Measurements from ENCODE around the gene FOXS1. TPM values are rescaled to one million over a fixed set of nuclear protein-coding genes. Genes with fewer than 3 reads are reported as not detected.

FOXS1 gene
- total RNA-seq, 4 donors from 2014 or later = 0.48 to 1.3 (median 0.63) TPM; not detected in 1

DNA sequence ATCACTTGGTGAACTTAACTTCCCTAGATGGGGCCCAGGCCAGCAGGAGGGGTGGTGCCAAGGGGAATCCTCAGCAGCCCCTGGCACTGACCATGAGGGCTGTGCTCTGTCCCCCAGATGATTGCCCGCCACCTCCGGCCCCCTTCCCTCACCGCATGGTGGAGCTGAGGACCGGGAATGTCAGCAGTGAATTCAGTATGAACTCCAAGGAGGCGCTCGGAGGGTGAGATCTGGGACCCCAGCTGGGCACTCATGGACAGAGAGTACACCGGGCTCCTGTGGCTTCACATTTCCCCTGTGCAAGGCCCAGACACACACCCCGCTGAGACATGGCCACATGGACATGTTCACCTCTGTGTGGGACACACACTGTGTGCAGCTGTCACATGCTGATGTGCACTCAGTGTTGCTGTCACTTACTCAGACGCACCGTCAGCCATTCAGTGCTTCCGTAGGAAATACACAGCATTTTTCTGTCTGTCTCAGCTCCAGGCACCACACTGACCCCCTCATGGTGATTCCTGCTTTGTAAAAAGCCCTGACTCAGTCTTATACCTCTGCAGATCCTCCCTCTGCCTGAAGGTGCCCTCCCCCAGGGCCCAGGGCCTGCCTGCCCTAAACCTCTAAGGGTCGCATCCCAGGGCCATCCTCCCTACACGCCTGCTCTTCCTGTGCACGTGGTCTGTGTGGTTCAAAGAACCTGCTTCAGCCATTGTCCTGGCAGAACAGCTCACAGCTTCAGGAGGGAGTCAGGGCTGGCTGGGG is 21.9 kb downstream of the FOXS1 start:
- DNase-seq (ENCODE audit: low spot score) (no peak), ATAC-seq (ENCODE audit: low FRiP score) (no peak)
- TF ChIP-seq, protein P1, sequence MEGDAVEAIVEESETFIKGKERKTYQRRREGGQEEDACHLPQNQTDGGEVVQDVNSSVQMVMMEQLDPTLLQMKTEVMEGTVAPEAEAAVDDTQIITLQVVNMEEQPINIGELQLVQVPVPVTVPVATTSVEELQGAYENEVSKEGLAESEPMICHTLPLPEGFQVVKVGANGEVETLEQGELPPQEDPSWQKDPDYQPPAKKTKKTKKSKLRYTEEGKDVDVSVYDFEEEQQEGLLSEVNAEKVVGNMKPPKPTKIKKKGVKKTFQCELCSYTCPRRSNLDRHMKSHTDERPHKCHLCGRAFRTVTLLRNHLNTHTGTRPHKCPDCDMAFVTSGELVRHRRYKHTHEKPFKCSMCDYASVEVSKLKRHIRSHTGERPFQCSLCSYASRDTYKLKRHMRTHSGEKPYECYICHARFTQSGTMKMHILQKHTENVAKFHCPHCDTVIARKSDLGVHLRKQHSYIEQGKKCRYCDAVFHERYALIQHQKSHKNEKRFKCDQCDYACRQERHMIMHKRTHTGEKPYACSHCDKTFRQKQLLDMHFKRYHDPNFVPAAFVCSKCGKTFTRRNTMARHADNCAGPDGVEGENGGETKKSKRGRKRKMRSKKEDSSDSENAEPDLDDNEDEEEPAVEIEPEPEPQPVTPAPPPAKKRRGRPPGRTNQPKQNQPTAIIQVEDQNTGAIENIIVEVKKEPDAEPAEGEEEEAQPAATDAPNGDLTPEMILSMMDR (IDR thresholded peaks at IDR 0.05) = no peak

DNA sequence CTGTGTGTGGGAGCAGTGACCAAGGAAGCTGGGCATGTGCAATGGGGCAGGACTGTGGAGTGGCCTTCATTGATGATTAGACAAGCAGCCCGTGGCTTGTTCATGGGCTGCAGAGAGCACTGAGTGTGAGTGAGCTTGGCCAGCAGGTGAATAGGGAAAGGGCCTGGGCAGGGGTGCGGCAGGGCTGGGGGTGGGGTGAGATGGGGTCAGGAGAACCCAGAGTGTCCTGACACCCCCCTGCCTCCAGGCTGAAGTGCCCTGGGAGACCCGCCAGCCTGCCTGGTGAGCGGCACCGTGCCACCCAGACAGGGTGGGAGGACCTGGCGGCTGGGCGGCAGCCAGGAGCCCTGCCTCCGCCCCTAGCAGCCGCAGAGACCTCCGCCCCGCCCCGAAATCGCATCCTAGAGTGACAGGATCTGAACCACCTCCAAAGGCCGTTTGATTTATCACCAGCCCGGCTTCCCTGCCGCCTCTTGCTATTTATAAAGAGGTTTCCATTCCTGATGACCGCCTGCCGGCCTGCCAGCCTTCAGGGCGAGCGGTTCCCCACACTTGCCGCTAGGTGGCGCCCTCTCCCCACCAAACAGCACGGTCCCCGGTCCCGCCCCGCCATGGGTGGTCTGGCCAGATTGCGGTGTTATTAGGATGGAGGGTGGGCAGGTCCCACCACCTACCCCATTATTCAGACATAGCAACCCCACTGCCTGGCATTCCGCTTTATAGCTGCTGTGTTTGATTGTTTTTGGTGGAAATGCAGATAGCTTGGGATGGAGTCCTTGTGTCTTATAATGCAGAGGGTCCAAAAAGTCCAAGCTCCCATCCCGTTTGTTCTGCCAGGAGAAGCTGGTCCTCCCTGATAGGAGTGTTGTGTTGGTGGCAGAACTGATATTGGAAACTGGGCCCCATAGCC is 22.7 kb downstream of the FOXS1 start:
- TF ChIP-seq, protein P1 (IDR thresholded peaks at IDR 0.05) = peak in 2 of 3 donors; percentile 62 to 96
- ATAC-seq (ENCODE audit: low FRiP score) (peak; percentile 81), DNase-seq (ENCODE audit: low spot score) (peak; percentile 72)

DNA sequence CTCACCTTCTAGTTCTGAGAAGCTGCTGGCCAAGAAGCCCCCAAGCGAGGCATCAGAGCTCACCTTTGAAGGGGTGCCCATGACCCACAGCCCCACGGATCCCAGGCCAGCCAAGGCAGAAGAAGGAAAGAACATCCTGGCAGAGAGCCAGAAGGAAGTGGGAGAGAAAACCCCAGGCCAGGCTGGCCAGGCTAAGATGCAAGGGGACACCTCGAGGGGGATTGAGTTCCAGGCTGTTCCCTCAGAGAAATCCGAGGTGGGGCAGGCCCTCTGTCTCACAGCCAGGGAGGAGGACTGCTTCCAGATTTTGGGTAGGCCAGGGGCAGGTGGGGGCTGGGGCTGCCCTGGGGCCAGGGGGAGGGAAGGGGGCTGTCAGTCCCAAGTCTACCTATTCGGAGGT is 24.0 kb downstream of the FOXS1 start:
- no peak for DNase-seq (ENCODE audit: low spot score)
- TF ChIP-seq, protein P1 (IDR thresholded peaks at IDR 0.05) = no peak
- ATAC-seq (ENCODE audit: low FRiP score) = no peak

DNA sequence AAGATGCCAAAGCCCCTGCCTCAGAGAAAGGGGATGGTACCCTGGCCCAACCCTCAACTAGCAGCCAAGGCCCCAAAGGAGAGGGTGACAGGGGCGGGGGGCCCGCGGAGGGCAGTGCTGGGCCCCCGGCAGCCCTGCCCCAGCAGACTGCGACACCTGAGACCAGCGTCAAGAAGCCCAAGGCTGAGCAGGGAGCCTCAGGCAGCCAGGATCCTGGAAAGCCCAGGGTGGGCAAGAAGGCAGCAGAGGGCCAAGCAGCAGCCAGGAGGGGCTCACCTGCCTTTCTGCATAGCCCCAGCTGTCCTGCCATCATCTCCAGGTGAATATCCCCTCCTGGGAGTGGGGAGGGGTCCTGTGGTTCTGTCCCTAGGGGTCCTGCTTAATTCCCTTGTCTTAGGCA is 25.2 kb downstream of the FOXS1 start:
- no peak for DNase-seq (ENCODE audit: low spot score)
- ATAC-seq (ENCODE audit: low FRiP score) = no peak
- TF ChIP-seq, protein P1 (IDR thresholded peaks at IDR 0.05) = no peak

DNA sequence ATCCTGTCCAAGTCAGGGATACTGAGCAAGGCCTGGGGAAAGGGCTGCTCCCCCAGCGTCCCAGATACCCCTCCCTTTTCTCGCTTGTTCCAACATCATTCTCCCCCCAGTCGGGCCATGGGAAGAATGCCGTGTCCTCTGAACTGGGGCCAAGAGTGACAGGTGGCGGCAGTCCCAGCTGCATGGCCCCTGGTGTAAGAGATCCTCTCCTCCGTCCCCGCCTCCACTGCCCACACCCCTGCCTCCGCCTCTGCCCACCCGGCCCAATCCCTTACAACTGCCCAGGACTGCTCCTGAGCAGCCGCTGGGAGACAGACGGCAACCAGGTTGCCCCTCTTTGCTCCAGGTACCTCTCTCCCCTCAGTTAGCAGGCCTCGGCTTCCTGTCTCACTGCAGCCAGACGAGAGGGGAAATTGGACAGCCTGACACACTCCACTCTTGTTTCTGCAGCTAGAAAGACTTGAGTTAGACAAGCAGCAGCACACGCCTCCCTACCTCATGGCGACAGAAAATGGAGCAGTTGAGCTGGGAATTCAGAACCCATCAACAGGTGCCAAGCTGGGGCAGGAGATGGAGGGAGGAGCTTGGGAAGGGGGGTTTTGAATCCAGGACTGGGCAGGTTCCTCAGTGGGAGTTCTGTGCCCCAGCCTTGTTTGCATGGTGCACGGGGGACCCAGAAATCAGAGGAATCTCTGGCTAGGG is 26.2 kb downstream of the FOXS1 start, which contains the start of gene MYLK2:
TSS of gene MYLK2 (plus strand) at position 274 of the 702 bp plus-strand sequence. CDS start at position 499, 225 bp downstream.
- DNase-seq (ENCODE audit: low spot score) (no peak), ATAC-seq (ENCODE audit: low FRiP score) (no peak)
- TF ChIP-seq, protein P1 (IDR thresholded peaks at IDR 0.05) = no peak

DNA sequence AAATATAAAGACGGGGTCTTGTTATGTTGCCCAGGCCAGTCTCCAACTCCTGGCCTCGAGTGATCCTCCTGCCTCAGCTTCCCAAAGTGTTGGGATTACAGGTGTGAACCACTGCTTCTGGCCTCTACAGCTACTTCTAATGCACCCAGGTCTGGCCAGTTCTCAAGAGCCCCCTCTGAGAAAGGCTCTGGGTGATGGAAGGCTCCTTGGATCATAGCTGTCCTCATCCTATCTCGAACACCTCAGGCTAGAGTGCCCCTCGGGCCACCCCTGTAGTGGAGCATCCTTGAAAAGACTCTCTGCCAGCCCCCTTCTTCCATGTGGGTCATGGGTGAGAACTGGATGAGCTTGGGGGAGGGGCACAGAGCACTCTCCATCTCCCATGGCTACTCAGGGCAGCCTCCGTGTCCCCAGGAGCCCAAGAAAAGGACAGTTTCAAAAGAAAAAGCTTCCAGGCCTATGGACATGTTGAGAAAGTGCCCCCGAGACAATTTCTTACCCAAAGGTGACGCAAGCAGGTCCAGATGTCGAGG is 27.0 kb downstream of the FOXS1 start:
- DNase-seq (ENCODE audit: low spot score) = no peak
- ATAC-seq (ENCODE audit: low FRiP score) = no peak

More for the DNA sequence above, 27.0 kb downstream of the FOXS1 start:
- TF ChIP-seq, protein P1 (IDR thresholded peaks at IDR 0.05) = no peak
